Neuron (in vitro differentiated cells): ENCODE measurements around the gene SYCP2L.
"Not testable (repeated sequence)": the region's sequence is repeated elsewhere in the genome, so short reads cannot be mapped to it uniquely, and the experiment has no call there.

Source experiments
- H2AFZ ChIP-seq: one replicate; pipeline ENCODE4 v1.6.1; 2013; ENCODE audit warnings: low read depth, mild to moderate bottlenecking, inconsistent platforms, low read length, moderate library complexity
- H3K27me3 ChIP-seq: one replicate; pipeline ENCODE4 v1.6.1; 2013; ENCODE audit warnings: low read length; ENCODE audit not compliant: insufficient read depth
- H3K36me3 ChIP-seq: one replicate; pipeline ENCODE4 v1.6.1; 2013; ENCODE audit warnings: low read length; ENCODE audit not compliant: insufficient read depth
- H3K4me1 ChIP-seq: one replicate; pipeline ENCODE4 v1.6.1; 2013; ENCODE audit warnings: low read length; ENCODE audit not compliant: insufficient read depth
- H3K4me3 ChIP-seq: 2 replicates; pipeline ENCODE4 v1.5.1; 2013; ENCODE audit warnings: mild to moderate bottlenecking, low read length, moderate library complexity
- H3K9me3 ChIP-seq: one replicate; pipeline ENCODE4 v1.6.1; 2013; ENCODE audit warnings: low read length

SYCP2L gene

GRCh38 chr6:10970731-10971130 is 83.9 kb downstream of the SYCP2L start:
- Histone ChIP-seq H3K9me3 (peaks cover 9% of the 10 kb centered on the region), H3K4me1 (no peaks in the 10 kb centered on the region), H3K4me3 (no peak overlapping the region), H2AFZ (no peak overlapping the region), H3K36me3 (no peaks in the 10 kb centered on the region), H3K27me3 (no peaks in the 10 kb centered on the region)

GRCh38 chr6:10972196-10972595 is 85.3 kb downstream of the SYCP2L start:
- H3K9me3 ChIP-seq: peaks cover 7% of the 10 kb centered on the region
- H3K36me3 ChIP-seq: no peaks in the 10 kb centered on the region
- no peaks in the 10 kb centered on the region for H3K4me1 ChIP-seq
- H3K4me3 ChIP-seq: no peak overlapping the region
- no peaks in the 10 kb centered on the region for H3K27me3 ChIP-seq
- H2AFZ ChIP-seq: no peak overlapping the region

GRCh38 chr6:10976571-10976970 is 89.7 kb downstream of the SYCP2L start:
- Histone ChIP-seq H2AFZ (no peak overlapping the region), H3K4me1 (no peaks in the 10 kb centered on the region), H3K27me3 (no peaks in the 10 kb centered on the region), H3K4me3 (no peak overlapping the region), H3K36me3 (no peaks in the 10 kb centered on the region), H3K9me3 (no peaks in the 10 kb centered on the region)

GRCh38 chr6:10977231-10977968 is 90.5 kb downstream of the SYCP2L start:
- Histone ChIP-seq H3K9me3 (no peaks in the 10 kb centered on the region), H2AFZ (no peak overlapping the region), H3K4me3 (no peak overlapping the region), H3K27me3 (no peaks in the 10 kb centered on the region), H3K36me3 (no peaks in the 10 kb centered on the region), H3K4me1 (no peaks in the 10 kb centered on the region)

- Histone ChIP-seq H3K27me3 (no peaks in the 10 kb centered on the region), H2AFZ (no peak overlapping the region), H3K4me1 (no peaks in the 10 kb centered on the region), H3K9me3 (no peaks in the 10 kb centered on the region), H3K4me3 (no peak overlapping the region), H3K36me3 (peaks cover 9% of the 10 kb centered on the region)
These were observed 92.8 kb downstream of the SYCP2L start for GRCh38 chr6:10979603-10980002.

GRCh38 chr6:10981409-10981808 is 94.6 kb downstream of the SYCP2L start:
- no peaks in the 10 kb centered on the region for H3K9me3 ChIP-seq

GRCh38 chr6:10984959-10985358 is 98.1 kb downstream of the SYCP2L start:
- H3K4me1 ChIP-seq, H2AFZ ChIP-seq, H3K4me3 ChIP-seq, H3K9me3 ChIP-seq, H3K27me3 ChIP-seq: not testable (repeated sequence)
- H3K36me3 ChIP-seq: peaks cover 17% of the 10 kb centered on the region

More at GRCh38 chr6:10981409-10981808, 94.6 kb downstream of the SYCP2L start:
- Histone ChIP-seq H2AFZ (no peak overlapping the region), H3K4me3 (no peak overlapping the region), H3K27me3 (no peaks in the 10 kb centered on the region), H3K36me3 (peaks cover 9% of the 10 kb centered on the region), H3K4me1 (no peaks in the 10 kb centered on the region)

- Histone ChIP-seq H3K36me3 (peaks cover 8% of the 10 kb centered on the region), H3K9me3 (no peaks in the 10 kb centered on the region), H3K27me3 (no peaks in the 10 kb centered on the region), H3K4me3 (no peak overlapping the region), H3K4me1 (no peaks in the 10 kb centered on the region), H2AFZ (no peak overlapping the region)
These were observed 102.7 kb downstream of the SYCP2L start for GRCh38 chr6:10989587-10989986.

GRCh38 chr6:10991115-10991514 is 104.3 kb downstream of the SYCP2L start:
- H3K4me3 ChIP-seq: no peak overlapping the region
- H3K36me3 ChIP-seq: peaks cover 10% of the 10 kb centered on the region
- no peaks in the 10 kb centered on the region for H3K4me1 ChIP-seq
- no peaks in the 10 kb centered on the region for H3K27me3 ChIP-seq
- H2AFZ ChIP-seq: no peak overlapping the region
- H3K9me3 ChIP-seq: no peaks in the 10 kb centered on the region

GRCh38 chr6:10993896-10994295 is 107.0 kb downstream of the SYCP2L start:
- Histone ChIP-seq H3K36me3 (peaks cover 13% of the 10 kb centered on the region), H2AFZ (no peak overlapping the region), H3K27me3 (no peaks in the 10 kb centered on the region), H3K9me3 (no peaks in the 10 kb centered on the region), H3K4me1 (no peaks in the 10 kb centered on the region), H3K4me3 (no peak overlapping the region)

GRCh38 chr6:10995114-10995707 is 108.4 kb downstream of the SYCP2L start:
- H3K4me1 ChIP-seq: no peaks in the 10 kb centered on the region
- H2AFZ ChIP-seq: no peak overlapping the region
- no peaks in the 10 kb centered on the region for H3K9me3 ChIP-seq
- peaks cover 14% of the 10 kb centered on the region for H3K36me3 ChIP-seq
- H3K27me3 ChIP-seq: no peaks in the 10 kb centered on the region
- H3K4me3 ChIP-seq: no peak overlapping the region

- no peaks in the 10 kb centered on the region for H3K4me1 ChIP-seq
- no peak overlapping the region for H2AFZ ChIP-seq
- no peak overlapping the region for H3K4me3 ChIP-seq
- H3K36me3 ChIP-seq: peaks cover 34% of the 10 kb centered on the region
- no peaks in the 10 kb centered on the region for H3K9me3 ChIP-seq
- H3K27me3 ChIP-seq: no peaks in the 10 kb centered on the region
These were observed 113.1 kb downstream of the SYCP2L start for GRCh38 chr6:10999994-11000393.

GRCh38 chr6:11002176-11002575 is 115.3 kb downstream of the SYCP2L start:
- H3K36me3 ChIP-seq: peaks cover 35% of the 10 kb centered on the region
- H3K4me1 ChIP-seq: no peaks in the 10 kb centered on the region
- H3K4me3 ChIP-seq: no peak overlapping the region
- no peaks in the 10 kb centered on the region for H3K9me3 ChIP-seq
- H3K27me3 ChIP-seq: no peaks in the 10 kb centered on the region
- no peak overlapping the region for H2AFZ ChIP-seq

- H2AFZ ChIP-seq, H3K4me1 ChIP-seq, H3K9me3 ChIP-seq, H3K27me3 ChIP-seq, H3K4me3 ChIP-seq: not testable (repeated sequence)
- peaks cover 31% of the 10 kb centered on the region for H3K36me3 ChIP-seq
These were observed 116.4 kb downstream of the SYCP2L start for GRCh38 chr6:11003297-11003696.
